Ascending aorta (tissue), 2 donors: ENCODE results near the gene COG5. TPM values are rescaled to one million over a fixed set of nuclear protein-coding genes. Genes with fewer than 3 reads are reported as not detected.
"Not testable (repeated sequence)": the region's sequence is repeated elsewhere in the genome, so short reads cannot be mapped to it uniquely, and the experiment has no call there.

Experiments
- DNase-seq, 2 donors: peaks; one replicate each; pipeline ENCODE4 v3.0.0-alpha.2; 2019; ENCODE audit warnings: low spot score in 2 of 2
- H3K27ac ChIP-seq, 2 donors: fragments of 200-600 bp; sonication (generic); one replicate each; pipeline ENCODE4 v1.5.1; 2016 to 2017; ENCODE audit warnings: mild to moderate bottlenecking in 1 of 2
- H3K27me3 ChIP-seq: fragments of 200-600 bp; sonication (generic); one replicate; pipeline ENCODE4 v1.5.1; 2017
- H3K36me3 ChIP-seq, 2 donors: fragments of 200-600 bp; sonication (generic); one replicate each; pipeline ENCODE4 v1.5.1; 2016
- H3K4me1 ChIP-seq, 2 donors: fragments of 200-600 bp; sonication (generic); one replicate each; pipeline ENCODE4 v1.5.1; 2016 to 2017; ENCODE audit warnings: mild to moderate bottlenecking in 1 of 2
- H3K4me3 ChIP-seq, 2 donors: fragments of 200-600 bp; sonication (generic); one replicate each; pipeline ENCODE4 v1.5.1; 2016 to 2017; ENCODE audit warnings: mild to moderate bottlenecking in 1 of 2
- H3K9me3 ChIP-seq, 2 donors: fragments of 200-600 bp; sonication (generic); one replicate each; pipeline ENCODE4 v1.5.1; 2016
- intact Hi-C: fragments of 100-400 bp; cut with DNase I; formaldehyde crosslinking; loops from one replicate; pipeline ENCODE4 v1.15.1; 2023
- total RNA-seq: library from RNA; depleted of rRNA; stranded (reverse); fragments of >200 nt; gene quantifications from one replicate; pipeline ENCODE4 v1.1.0, GENCODE V29; 2016
- TF ChIP-seq, protein P1 (sequence below), 3 experiments: fragments of 200-600 bp in 2 of 3; fragments of 450-650 bp in 1 of 3; sonication (generic) in 2 of 3; IDR thresholded peaks; one replicate each; pipeline ENCODE4 v1.5.1; 2016 to 2019; ENCODE audit warnings: antibody characterized with exemption in 3 of 3, mild to moderate bottlenecking in 1 of 3, moderate library complexity in 1 of 3

The COG5 gene
- total RNA-seq, 1 donor from 2014 or later = 16.8 TPM

DNA sequence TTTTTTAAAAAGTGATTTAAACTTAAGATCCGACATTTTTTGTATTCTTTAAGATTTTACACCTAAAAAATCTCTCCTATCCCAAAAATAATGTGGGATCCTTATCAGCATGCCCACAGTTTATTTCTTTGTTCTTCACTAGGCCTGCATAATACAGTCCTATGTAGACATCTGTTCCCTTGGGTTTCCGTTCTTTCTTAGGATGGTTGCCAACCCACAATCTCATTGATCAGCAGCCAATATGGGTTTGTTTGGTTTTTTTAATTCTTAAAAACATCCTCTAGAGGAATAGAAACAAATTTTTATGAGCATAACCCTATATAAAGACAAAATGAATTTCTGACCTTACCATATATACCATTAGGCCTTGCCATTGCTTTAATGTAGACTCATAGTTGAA is 403.3 kb downstream of the COG5 start:
- TF ChIP-seq, protein P1, sequence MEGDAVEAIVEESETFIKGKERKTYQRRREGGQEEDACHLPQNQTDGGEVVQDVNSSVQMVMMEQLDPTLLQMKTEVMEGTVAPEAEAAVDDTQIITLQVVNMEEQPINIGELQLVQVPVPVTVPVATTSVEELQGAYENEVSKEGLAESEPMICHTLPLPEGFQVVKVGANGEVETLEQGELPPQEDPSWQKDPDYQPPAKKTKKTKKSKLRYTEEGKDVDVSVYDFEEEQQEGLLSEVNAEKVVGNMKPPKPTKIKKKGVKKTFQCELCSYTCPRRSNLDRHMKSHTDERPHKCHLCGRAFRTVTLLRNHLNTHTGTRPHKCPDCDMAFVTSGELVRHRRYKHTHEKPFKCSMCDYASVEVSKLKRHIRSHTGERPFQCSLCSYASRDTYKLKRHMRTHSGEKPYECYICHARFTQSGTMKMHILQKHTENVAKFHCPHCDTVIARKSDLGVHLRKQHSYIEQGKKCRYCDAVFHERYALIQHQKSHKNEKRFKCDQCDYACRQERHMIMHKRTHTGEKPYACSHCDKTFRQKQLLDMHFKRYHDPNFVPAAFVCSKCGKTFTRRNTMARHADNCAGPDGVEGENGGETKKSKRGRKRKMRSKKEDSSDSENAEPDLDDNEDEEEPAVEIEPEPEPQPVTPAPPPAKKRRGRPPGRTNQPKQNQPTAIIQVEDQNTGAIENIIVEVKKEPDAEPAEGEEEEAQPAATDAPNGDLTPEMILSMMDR (IDR thresholded peaks at IDR 0.05) = no peak
- DNase-seq = no peak
- Histone ChIP-seq H3K9me3 (no peaks in the 10 kb centered on the region), H3K27ac (no peak overlapping the region), H3K27me3 (no peaks in the 10 kb centered on the region), H3K4me3 (no peak overlapping the region), H3K4me1 (no peaks in the 10 kb centered on the region), H3K36me3 (no peaks in the 10 kb centered on the region)
- intact Hi-C loops = no loop called here

- DNase-seq = no peak
- Histone ChIP-seq H3K36me3 (no peaks in the 10 kb centered on the region), H3K27me3 (no peaks in the 10 kb centered on the region), H3K4me3 (no peak overlapping the region), H3K4me1 (no peaks in the 10 kb centered on the region), H3K9me3 (no peaks in the 10 kb centered on the region), H3K27ac (no peak overlapping the region)
- intact Hi-C loops = no loop called here
- TF ChIP-seq, protein P1 (IDR thresholded peaks at IDR 0.05) = no peak
These were observed 405.7 kb downstream of the COG5 start for GRCh38 chr7:107158028-107158427.

DNA sequence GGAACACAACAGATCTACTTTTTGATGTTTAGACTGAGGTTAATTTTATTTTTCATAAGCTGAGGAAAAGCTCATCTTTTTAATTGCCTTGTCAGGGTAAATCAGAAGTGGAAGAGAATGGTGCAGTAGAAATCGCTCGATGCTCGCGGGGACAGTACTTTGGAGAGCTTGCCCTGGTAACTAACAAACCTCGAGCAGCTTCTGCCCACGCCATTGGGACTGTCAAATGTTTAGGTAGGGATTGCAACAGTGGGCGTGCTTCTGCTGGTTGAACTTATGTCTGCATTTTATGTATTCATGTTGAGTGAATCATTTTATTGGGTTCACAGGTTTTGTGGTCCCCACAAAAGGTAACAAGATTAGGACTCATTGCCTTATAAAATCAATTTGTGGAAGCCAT is 406.6 kb downstream of the COG5 start:
- DNase-seq = no peak
- Histone ChIP-seq H3K27ac (no peak overlapping the region), H3K4me3 (no peak overlapping the region), H3K9me3 (no peaks in the 10 kb centered on the region), H3K36me3 (no peaks in the 10 kb centered on the region), H3K27me3 (no peaks in the 10 kb centered on the region), H3K4me1 (no peaks in the 10 kb centered on the region)
- intact Hi-C loops = no loop called here
- TF ChIP-seq, protein P1 (IDR thresholded peaks at IDR 0.05) = no peak

DNA sequence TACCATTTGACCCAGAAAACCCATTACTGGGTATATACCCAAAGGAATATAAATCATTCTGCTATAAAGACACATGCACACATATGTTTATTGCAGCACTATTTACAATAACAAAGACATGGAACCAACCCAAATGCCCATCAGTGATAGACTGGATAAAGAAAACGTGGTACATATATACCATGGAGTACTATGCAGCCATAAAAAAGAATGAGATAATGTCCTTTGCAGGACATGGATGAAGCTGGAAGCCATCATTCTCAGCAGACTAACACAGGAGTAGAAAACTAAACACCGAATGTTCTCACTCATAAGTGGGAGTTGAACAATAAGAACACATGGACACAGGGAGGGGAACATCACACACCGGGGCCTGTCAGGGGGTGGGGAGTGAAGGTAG is 408.0 kb downstream of the COG5 start:
- DNase-seq, intact Hi-C loops, H3K4me1 ChIP-seq, H3K36me3 ChIP-seq, H3K9me3 ChIP-seq, H3K4me3 ChIP-seq, H3K27ac ChIP-seq, H3K27me3 ChIP-seq: not testable (repeated sequence)

DNA sequence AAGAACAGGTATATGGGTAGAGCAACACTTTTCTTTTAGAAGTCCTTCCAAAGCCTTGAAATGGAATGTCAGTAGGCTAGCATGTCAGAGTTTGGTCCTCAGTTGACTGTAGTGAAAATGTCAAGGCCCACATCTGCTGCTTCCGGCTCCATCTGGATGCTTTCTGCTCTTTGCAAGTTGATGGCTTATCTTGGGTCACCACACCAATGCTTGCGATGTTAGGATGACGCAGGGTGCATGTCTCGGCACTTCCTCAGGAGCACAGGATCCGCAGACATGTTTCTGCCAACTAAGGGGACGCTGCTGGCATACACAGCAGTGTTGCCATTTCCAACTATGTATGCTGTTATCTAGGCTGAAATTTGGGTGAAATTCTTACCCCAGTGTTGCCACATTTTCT is 408.9 kb downstream of the COG5 start:
- Histone ChIP-seq H3K27me3 (no peaks in the 10 kb centered on the region), H3K4me1 (no peaks in the 10 kb centered on the region), H3K4me3 (no peak overlapping the region), H3K9me3 (no peaks in the 10 kb centered on the region), H3K36me3 (no peaks in the 10 kb centered on the region), H3K27ac (no peak overlapping the region)
- no peak for DNase-seq
- intact Hi-C loops = loop anchor here (5.0 kb wide), 1 partner anchor 208 kb away; no protein-coding TSS in a partner anchor
- TF ChIP-seq, protein P1 (IDR thresholded peaks at IDR 0.05) = no peak

DNA sequence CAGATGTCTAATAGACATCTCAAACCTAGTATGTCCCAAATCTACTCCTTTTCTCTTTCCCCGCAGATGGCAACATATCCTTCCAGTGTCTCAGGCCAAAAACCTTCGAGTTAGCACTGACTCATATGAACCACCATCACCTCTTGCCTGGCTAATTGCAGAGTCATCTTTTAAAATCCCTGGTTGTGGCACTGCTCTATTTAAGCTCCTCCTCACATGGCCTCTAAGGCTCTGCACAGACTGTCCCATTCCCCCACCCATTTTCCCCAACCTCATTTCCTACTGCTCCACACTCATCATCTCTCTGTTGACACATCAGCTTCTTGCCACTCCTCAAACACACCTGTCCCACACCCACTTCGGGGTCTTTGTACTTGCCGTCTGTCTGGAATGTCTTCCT is 411.7 kb downstream of the COG5 start:
- Histone ChIP-seq H3K4me1 (peaks cover 0 to 2% of the 10 kb centered on the region in 2 donors), H3K27ac (no peak overlapping the region), H3K4me3 (no peak overlapping the region), H3K27me3 (no peaks in the 10 kb centered on the region), H3K9me3 (no peaks in the 10 kb centered on the region), H3K36me3 (no peaks in the 10 kb centered on the region)
- intact Hi-C loops = loop anchor here (5.0 kb wide), 1 partner anchor 205 kb away; no protein-coding TSS in a partner anchor
- DNase-seq = no peak
- TF ChIP-seq, protein P1 (IDR thresholded peaks at IDR 0.05) = no peak

Other genes starting within 250 kb of the COG5 start
- not detected for gene GPR22, start 93.9 kb downstream of the COG5 start, total RNA-seq
- 0.75 TPM for gene DUS4L, start 51 bp upstream of the COG5 start, total RNA-seq
- gene BCAP29, start 16.3 kb upstream of the COG5 start, total RNA-seq = 73.2 TPM
- gene SLC26A4, start 96.9 kb upstream of the COG5 start, total RNA-seq = 4.7 TPM
- gene CBLL1, start 180.2 kb upstream of the COG5 start, total RNA-seq = 44.1 TPM
- 0.11 TPM for gene SLC26A3, start 239.3 kb upstream of the COG5 start, total RNA-seq